ENCODE data around the gene LIN28B.

DNA sequence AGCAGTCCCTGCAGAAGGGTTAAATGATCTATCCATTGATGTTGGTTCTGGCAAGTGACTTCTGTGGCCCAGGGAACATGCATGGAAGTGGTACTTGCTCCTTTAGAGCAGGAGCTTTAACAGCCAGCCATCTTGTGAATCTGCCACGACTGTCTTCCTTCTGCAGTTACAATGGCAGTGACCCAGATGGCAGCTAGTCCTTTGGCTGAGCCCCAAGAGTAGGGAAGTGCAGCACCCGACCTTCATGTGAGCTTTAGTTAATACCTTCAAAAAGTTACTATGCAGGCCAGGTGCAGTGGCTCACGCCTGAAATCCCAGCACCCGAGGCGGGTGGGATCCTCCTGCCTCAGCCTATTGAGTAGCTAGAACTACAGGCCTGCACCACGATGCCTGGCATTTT, 156.5 kb downstream of the LIN28B start:
- TF ChIP-seq POLR2A (IDR thresholded peaks at IDR 0.05; ENCODE audit: low read length) (no peak), GATA1 (IDR thresholded peaks at IDR 0.05; ENCODE audit: low read depth, low read length) (no peak)

Measured in erythroblast (primary cell).